Measurements from ENCODE around the gene SLC7A7.
"Not testable (repeated sequence)": the region's sequence is repeated elsewhere in the genome, so short reads cannot be mapped to it uniquely, and the experiment has no call there.

SLC7A7 gene

DNA sequence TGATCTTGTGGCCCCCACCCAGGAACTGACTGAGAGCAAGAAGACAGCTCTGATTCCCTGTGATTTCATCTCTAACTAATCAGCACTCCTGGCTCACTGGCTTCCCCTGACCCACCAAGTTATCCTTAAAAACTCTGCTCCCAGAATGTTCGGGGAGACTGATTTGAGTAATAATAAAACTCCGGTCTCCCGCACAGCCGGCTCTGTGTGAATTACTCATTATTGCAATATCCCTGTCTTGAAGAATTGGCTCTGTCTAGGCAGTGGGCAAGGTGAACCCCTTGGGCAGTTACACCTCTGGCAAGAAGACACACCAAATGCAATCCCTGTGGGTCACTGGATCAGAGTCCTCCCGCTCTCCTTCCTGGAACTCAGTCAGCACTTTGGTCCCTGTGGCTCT, 21.3 kb downstream of the SLC7A7 start (continued):
- TF ChIP-seq, protein P1, sequence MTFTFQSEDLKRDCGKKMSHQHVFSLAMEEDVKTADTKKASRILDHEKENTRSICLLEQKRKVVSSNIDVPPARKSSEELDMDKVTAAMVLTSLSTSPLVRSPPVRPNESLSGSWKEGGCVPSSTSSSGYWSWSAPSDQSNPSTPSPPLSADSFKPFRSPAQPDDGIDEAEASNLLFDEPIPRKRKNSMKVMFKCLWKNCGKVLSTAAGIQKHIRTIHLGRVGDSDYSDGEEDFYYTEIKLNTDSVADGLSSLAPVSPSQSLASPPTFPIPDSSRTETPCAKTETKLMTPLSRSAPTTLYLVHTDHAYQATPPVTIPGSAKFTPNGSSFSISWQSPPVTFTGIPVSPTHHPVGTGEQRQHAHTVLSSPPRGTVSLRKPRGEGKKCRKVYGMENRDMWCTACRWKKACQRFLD (tag by site-specific recombination; IDR thresholded peaks at IDR 0.05), result no peak
- no peak for TF ChIP-seq ZNF223 (tag by site-specific recombination; IDR thresholded peaks at IDR 0.05)
- TF ChIP-seq, protein P2, sequence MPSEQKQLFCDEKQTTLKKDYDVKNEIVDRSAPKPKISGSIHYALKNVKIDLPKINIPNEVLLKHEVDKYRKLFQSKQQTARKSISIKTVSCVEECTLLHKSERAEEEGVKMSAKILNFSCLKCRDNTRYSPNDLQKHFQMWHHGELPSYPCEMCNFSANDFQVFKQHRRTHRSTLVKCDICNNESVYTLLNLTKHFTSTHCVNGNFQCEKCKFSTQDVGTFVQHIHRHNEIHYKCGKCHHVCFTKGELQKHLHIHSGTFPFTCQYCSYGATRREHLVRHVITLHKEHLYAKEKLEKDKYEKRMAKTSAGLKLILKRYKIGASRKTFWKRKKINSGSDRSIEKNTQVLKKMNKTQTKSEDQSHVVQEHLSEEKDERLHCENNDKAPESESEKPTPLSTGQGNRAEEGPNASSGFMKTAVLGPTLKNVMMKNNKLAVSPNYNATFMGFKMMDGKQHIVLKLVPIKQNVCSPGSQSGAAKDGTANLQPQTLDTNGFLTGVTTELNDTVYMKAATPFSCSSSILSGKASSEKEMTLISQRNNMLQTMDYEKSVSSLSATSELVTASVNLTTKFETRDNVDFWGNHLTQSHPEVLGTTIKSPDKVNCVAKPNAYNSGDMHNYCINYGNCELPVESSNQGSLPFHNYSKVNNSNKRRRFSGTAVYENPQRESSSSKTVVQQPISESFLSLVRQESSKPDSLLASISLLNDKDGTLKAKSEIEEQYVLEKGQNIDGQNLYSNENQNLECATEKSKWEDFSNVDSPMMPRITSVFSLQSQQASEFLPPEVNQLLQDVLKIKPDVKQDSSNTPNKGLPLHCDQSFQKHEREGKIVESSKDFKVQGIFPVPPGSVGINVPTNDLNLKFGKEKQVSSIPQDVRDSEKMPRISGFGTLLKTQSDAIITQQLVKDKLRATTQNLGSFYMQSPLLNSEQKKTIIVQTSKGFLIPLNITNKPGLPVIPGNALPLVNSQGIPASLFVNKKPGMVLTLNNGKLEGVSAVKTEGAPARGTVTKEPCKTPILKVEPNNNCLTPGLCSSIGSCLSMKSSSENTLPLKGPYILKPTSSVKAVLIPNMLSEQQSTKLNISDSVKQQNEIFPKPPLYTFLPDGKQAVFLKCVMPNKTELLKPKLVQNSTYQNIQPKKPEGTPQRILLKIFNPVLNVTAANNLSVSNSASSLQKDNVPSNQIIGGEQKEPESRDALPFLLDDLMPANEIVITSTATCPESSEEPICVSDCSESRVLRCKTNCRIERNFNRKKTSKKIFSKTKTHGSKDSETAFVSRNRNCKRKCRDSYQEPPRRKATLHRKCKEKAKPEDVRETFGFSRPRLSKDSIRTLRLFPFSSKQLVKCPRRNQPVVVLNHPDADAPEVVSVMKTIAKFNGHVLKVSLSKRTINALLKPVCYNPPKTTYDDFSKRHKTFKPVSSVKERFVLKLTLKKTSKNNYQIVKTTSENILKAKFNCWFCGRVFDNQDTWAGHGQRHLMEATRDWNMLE (tag by site-specific recombination; conservative IDR thresholded peaks at IDR 0.05; ENCODE audit: low read depth), result no peak
- no peak for TF ChIP-seq IKZF3 (tag by site-specific recombination; IDR thresholded peaks at IDR 0.05)
- TF ChIP-seq, protein P3, sequence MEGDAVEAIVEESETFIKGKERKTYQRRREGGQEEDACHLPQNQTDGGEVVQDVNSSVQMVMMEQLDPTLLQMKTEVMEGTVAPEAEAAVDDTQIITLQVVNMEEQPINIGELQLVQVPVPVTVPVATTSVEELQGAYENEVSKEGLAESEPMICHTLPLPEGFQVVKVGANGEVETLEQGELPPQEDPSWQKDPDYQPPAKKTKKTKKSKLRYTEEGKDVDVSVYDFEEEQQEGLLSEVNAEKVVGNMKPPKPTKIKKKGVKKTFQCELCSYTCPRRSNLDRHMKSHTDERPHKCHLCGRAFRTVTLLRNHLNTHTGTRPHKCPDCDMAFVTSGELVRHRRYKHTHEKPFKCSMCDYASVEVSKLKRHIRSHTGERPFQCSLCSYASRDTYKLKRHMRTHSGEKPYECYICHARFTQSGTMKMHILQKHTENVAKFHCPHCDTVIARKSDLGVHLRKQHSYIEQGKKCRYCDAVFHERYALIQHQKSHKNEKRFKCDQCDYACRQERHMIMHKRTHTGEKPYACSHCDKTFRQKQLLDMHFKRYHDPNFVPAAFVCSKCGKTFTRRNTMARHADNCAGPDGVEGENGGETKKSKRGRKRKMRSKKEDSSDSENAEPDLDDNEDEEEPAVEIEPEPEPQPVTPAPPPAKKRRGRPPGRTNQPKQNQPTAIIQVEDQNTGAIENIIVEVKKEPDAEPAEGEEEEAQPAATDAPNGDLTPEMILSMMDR (tag by site-specific recombination; IDR thresholded peaks at IDR 0.05), result no peak
- no peak for TF ChIP-seq KLF1 (tag by site-specific recombination; IDR thresholded peaks at IDR 0.05)

DNA sequence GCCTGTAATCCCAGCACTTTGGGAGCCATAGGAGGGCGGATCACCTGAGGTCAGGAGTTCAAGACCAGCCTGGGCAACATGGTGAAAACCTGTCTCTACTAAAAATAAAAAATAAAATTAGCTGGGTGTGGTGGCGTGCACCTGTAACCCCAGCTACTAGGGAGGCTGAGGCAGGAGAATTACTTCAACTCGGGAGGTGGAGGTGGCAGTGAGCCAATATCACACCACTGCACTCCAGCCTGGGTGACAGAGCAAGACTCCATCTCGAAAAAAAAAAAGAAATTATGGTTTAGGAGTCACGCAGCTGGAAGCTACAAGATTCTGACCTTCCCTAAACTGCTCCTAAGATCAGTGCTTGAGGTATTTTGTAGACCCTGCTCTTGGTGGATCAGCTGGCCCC, 21.7 kb downstream of the SLC7A7 start:
- H3K36me3 ChIP-seq (ENCODE audit: control insufficient read depth in 2 of 2, insufficient read depth in 1 of 2, low read length in 2 of 2); H3K4me3 ChIP-seq (ENCODE audit: low read depth, low read length); H3K4me1 ChIP-seq (ENCODE audit: control insufficient read depth, insufficient read depth, low read length); POLR2A ChIA-PET; H3K27ac ChIP-seq (ENCODE audit: extremely low read depth, low read depth, low read length); H3K9me3 ChIP-seq (ENCODE audit: control insufficient read depth, insufficient read depth, low read depth, low read length): not testable (repeated sequence)
- CTCF ChIA-PET, result interaction anchor here (1.1 to 1.2 kb wide), 2 partner anchors 24 to 29 kb away, joined by 3 to 4 read pairs; no protein-coding TSS in a partner anchor

DNA sequence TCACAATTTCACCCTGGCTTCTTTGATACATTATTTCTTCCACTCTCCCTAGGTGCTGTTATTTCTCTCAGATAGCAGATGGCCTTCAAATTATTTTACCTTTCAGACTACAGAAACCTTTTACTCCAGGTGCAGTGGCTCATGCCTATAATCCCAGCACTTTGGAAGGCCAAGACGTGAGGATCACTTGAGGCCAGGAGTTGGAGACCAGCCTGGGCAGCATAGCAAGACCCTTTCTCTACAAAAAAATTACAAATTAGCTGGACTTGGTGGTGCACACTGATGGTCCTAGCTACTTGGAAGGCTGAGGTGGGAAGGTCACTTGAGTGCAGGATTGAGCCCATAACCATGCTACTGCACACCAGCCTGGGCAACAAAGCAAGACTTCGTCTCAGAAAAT, 23.1 kb downstream of the SLC7A7 start:
- ChIA-PET POLR2A (interaction anchor here (0.6 kb wide), 1 partner anchor 108 kb away, joined by 3 read pairs; no protein-coding TSS in a partner anchor), CTCF (interaction anchor here (0.6 to 1.0 kb wide), 2 partner anchors 31 to 47 kb away, joined by 3 to 6 read pairs; no protein-coding TSS in a partner anchor)
- H3K9me3 ChIP-seq (ENCODE audit: control insufficient read depth, insufficient read depth, low read depth, low read length), result no peaks in the 10 kb centered on the region
- H3K36me3 ChIP-seq (ENCODE audit: control insufficient read depth in 2 of 2, insufficient read depth in 1 of 2, low read length in 2 of 2), result no peaks in the 10 kb centered on the region
- H3K4me3 ChIP-seq (ENCODE audit: low read depth, low read length), result no peak overlapping the region
- H3K27ac ChIP-seq (ENCODE audit: extremely low read depth, low read depth, low read length), result no peak overlapping the region
- no peaks in the 10 kb centered on the region for H3K4me1 ChIP-seq (ENCODE audit: control insufficient read depth, insufficient read depth, low read length)
- TF ChIP-seq KLF8 (tag by site-specific recombination; IDR thresholded peaks at IDR 0.05) (no peak), ZNF837 (tag by site-specific recombination; IDR thresholded peaks at IDR 0.05) (no peak), ZNF248 (tag by site-specific recombination; IDR thresholded peaks at IDR 0.05) (no peak), GFI1B (tag by site-specific recombination; IDR thresholded peaks at IDR 0.05) (no peak), ZNF214 (tag by site-specific recombination; IDR thresholded peaks at IDR 0.05; ENCODE audit: borderline replicate concordance) (no peak), ZSCAN23 (tag by site-specific recombination; IDR thresholded peaks at IDR 0.05) (no peak), IKZF3 (tag by site-specific recombination; IDR thresholded peaks at IDR 0.05) (no peak), TRIM28 (IDR thresholded peaks at IDR 0.05; ENCODE audit: borderline replicate concordance, low read length) (no peak), ZNF121 (tag by site-specific recombination; IDR thresholded peaks at IDR 0.05) (no peak)
- TF ChIP-seq, protein P4, sequence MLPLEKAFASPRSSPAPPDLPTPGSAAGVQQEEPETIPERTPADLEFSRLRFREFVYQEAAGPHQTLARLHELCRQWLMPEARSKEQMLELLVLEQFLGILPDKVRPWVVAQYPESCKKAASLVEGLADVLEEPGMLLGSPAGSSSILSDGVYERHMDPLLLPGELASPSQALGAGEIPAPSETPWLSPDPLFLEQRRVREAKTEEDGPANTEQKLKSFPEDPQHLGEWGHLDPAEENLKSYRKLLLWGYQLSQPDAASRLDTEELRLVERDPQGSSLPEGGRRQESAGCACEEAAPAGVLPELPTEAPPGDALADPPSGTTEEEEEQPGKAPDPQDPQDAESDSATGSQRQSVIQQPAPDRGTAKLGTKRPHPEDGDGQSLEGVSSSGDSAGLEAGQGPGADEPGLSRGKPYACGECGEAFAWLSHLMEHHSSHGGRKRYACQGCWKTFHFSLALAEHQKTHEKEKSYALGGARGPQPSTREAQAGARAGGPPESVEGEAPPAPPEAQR (tag by site-specific recombination; IDR thresholded peaks at IDR 0.05), result no peak
- TF ChIP-seq, protein P5, sequence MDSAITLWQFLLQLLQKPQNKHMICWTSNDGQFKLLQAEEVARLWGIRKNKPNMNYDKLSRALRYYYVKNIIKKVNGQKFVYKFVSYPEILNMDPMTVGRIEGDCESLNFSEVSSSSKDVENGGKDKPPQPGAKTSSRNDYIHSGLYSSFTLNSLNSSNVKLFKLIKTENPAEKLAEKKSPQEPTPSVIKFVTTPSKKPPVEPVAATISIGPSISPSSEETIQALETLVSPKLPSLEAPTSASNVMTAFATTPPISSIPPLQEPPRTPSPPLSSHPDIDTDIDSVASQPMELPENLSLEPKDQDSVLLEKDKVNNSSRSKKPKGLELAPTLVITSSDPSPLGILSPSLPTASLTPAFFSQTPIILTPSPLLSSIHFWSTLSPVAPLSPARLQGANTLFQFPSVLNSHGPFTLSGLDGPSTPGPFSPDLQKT (IDR thresholded peaks at IDR 0.05; ENCODE audit: borderline replicate concordance, low read depth, low read length), result no peak
- TF ChIP-seq, protein P6, sequence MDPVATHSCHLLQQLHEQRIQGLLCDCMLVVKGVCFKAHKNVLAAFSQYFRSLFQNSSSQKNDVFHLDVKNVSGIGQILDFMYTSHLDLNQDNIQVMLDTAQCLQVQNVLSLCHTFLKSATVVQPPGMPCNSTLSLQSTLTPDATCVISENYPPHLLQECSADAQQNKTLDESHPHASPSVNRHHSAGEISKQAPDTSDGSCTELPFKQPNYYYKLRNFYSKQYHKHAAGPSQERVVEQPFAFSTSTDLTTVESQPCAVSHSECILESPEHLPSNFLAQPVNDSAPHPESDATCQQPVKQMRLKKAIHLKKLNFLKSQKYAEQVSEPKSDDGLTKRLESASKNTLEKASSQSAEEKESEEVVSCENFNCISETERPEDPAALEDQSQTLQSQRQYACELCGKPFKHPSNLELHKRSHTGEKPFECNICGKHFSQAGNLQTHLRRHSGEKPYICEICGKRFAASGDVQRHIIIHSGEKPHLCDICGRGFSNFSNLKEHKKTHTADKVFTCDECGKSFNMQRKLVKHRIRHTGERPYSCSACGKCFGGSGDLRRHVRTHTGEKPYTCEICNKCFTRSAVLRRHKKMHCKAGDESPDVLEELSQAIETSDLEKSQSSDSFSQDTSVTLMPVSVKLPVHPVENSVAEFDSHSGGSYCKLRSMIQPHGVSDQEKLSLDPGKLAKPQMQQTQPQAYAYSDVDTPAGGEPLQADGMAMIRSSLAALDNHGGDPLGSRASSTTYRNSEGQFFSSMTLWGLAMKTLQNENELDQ (tag by site-specific recombination; IDR thresholded peaks at IDR 0.05; ENCODE audit: low read depth), result no peak
